OCI-LY1 (cell line): ENCODE results near the gene COMT.

Source experiments
- CTCF ChIP-seq: fragments of 200-600 bp; sonication (generic), shearing (Covaris generic); IDR thresholded peaks from 2 replicates; pipeline ENCODE4 v1.5.1; 2017; ENCODE audit warnings: mild to moderate bottlenecking, antibody characterized with exemption, low read length, moderate library complexity, mixed read lengths
- EZH2 ChIP-seq: fragments of 200-600 bp; sonication (generic), shearing (Covaris generic); IDR thresholded peaks from 2 replicates; pipeline ENCODE4 v1.8.0; 2017; ENCODE audit warnings: borderline replicate concordance, mixed run types, mild to moderate bottlenecking, antibody characterized with exemption, low read length, moderate library complexity, mixed read lengths

DNA sequence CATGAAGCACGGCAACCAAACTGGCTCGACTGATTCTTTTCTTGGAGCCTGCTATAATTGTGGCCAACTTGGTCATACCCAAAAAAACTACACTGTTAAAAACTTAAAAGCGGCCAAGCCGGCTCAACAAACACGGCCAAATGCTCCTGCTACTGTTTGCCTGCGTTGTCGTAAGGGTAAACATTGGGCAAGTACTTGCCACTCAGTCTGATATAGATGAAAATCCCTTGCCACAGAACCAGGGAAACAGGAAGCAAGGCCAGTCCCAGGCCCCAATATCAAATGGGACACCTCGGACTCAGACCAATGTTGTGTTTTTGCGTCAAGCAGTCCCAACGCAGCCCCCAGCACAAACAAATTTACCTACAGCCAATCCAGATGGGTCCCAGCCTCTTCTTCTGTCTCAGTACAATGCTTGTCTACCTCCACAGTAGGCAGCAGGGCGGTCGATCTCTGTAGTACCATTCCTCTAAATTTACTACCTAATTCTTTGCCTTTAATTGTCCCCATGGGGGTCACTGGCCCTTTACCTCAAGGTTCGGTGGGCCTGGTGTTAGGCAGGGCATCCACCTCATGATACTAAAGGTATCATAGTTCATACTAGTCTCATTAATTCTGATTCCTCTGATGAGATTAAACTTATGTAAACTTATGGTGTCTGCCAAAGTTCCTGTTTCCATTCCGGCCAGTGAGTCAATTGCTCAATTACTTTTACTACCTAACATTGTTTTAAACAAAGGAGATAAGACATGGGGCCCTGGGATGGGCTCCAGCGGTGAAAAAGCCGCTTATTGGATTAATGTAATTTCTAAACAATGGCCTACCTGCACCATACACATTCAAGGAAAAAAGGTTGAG is 3.7 kb upstream of the COMT start:
- no peak for TF ChIP-seq CTCF
- no peak for TF ChIP-seq EZH2
